ENCODE measurements around the gene ZNF709. TPM values are rescaled to one million over a fixed set of nuclear protein-coding genes. Genes with fewer than 3 reads are reported as not detected.

Gene ZNF709
- 2.3 and 3.5 TPM in 2 replicates for total RNA-seq

GRCh38 chr19:12484371-12485051 lies at the start of gene ZNF709:
ZNF709 (minus strand) TSS chr19:12484816; CDS start chr19:12484657, 159 bp downstream.

GRCh38 chr19:12440541-12441316 lies 43.9 kb downstream of the ZNF709 start, which contains the start of gene ZNF443:
ZNF443 (minus strand) TSS chr19:12441021; CDS start chr19:12440914, 107 bp downstream.

Other genes starting within 250 kb of the ZNF709 start
- 8.0 and 8.4 TPM in 2 replicates for gene ZNF44, start 189.9 kb downstream of the ZNF709 start, total RNA-seq
- 4.7 and 5.0 TPM in 2 replicates for gene ZNF563, start 151.2 kb downstream of the ZNF709 start, total RNA-seq
- 2.4 and 3.5 TPM in 2 replicates for gene ZNF442, start 119.1 kb downstream of the ZNF709 start, total RNA-seq
- gene ZNF799, start 83.5 kb downstream of the ZNF709 start, total RNA-seq: 2.2 and 2.5 TPM in 2 replicates
- gene ZNF443, start 43.8 kb downstream of the ZNF709 start, total RNA-seq: 1.5 and 2.0 TPM in 2 replicates
- gene ZNF564, start 66.7 kb upstream of the ZNF709 start, total RNA-seq: 7.4 and 8.5 TPM in 2 replicates
- gene ZNF490, start 126.0 kb upstream of the ZNF709 start, total RNA-seq: 7.3 and 9.6 TPM in 2 replicates
- gene ZNF791, start 126.1 kb upstream of the ZNF709 start, total RNA-seq: 13.7 and 15.4 TPM in 2 replicates
- gene MAN2B1, start 181.9 kb upstream of the ZNF709 start, total RNA-seq: 60.0 and 60.9 TPM in 2 replicates
- 8.8 and 9.8 TPM in 2 replicates for gene WDR83, start 182.0 kb upstream of the ZNF709 start, total RNA-seq
- 58.8 and 66.5 TPM in 2 replicates for gene DHPS, start 197.1 kb upstream of the ZNF709 start, total RNA-seq
- gene GNG14, start 203.2 kb upstream of the ZNF709 start, total RNA-seq: not detected in 2 replicates
- gene FBXW9, start 211.8 kb upstream of the ZNF709 start, total RNA-seq: 5.5 and 6.4 TPM in 2 replicates
- 50.6 and 71.6 TPM in 2 replicates for gene TNPO2, start 239.1 kb upstream of the ZNF709 start, total RNA-seq
- 78.1 and 93.8 TPM in 2 replicates for gene TRIR, start 249.9 kb upstream of the ZNF709 start, total RNA-seq

All from smooth muscle cell of the pulmonary artery (primary cell).